BE2C (cell line): ENCODE measurements around the gene BICDL1.

ENCODE experiments used
- DNase-seq: peaks from one replicate; pipeline ENCODE4 v3.0.0-alpha.2; 2020
- H3K27me3 ChIP-seq: fragments of 250-450 bp; sonication (Bioruptor Pico); 2 replicates; pipeline ENCODE4 v1.5.1; 2020; ENCODE audit warnings: mild to moderate bottlenecking
- H3K36me3 ChIP-seq: fragments of 250-450 bp; sonication (Bioruptor Pico); 2 replicates; pipeline ENCODE4 v1.5.1; 2020; ENCODE audit warnings: mild to moderate bottlenecking
- H3K4me1 ChIP-seq: fragments of 250-450 bp; sonication (Bioruptor Pico); 2 replicates; pipeline ENCODE4 v1.5.1; 2020
- H3K4me3 ChIP-seq: 2 replicates; pipeline ENCODE4 v1.5.1; 2011; ENCODE audit warnings: low read depth, low read length
- H3K9me3 ChIP-seq: fragments of 250-450 bp; sonication (Bioruptor Pico); 2 replicates; pipeline ENCODE4 v1.5.1; 2020
- TF ChIP-seq, protein P1 (sequence below): IDR thresholded peaks from 2 replicates; pipeline ENCODE4 v1.5.1; 2012; ENCODE audit warnings: mild to moderate bottlenecking, low read depth, low read length

Gene BICDL1

DNA sequence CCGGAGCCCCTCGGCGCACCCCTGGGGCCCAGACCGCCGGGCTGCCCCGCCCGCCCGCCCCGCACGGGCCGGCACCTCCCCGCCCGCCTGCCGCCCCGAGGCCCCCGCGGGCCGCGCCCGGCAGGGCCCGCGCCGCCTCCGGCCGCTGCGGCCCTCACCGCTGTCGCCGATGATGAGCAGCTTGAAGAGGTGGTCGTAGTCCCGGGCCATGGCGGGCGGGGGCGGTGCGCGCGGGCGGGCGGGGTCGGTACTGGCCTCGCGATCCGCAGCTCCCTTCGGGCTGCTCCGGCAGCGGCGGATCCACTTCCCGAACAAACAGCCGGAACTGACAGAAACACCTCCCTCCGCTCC is 127.4 kb downstream of the BICDL1 start, which contains the start of gene RAB35:
Gene RAB35 (minus strand): TSS at position 313 of the 351 bp plus-strand sequence. CDS start 103 bp downstream, at position 210.
- H3K27me3 ChIP-seq, result no peaks in the 10 kb centered on the region
- peaks cover 5% of the 10 kb centered on the region; the same call in 1 of the 2 replicates for H3K4me1 ChIP-seq
- H3K9me3 ChIP-seq, result no peaks in the 10 kb centered on the region

DNA sequence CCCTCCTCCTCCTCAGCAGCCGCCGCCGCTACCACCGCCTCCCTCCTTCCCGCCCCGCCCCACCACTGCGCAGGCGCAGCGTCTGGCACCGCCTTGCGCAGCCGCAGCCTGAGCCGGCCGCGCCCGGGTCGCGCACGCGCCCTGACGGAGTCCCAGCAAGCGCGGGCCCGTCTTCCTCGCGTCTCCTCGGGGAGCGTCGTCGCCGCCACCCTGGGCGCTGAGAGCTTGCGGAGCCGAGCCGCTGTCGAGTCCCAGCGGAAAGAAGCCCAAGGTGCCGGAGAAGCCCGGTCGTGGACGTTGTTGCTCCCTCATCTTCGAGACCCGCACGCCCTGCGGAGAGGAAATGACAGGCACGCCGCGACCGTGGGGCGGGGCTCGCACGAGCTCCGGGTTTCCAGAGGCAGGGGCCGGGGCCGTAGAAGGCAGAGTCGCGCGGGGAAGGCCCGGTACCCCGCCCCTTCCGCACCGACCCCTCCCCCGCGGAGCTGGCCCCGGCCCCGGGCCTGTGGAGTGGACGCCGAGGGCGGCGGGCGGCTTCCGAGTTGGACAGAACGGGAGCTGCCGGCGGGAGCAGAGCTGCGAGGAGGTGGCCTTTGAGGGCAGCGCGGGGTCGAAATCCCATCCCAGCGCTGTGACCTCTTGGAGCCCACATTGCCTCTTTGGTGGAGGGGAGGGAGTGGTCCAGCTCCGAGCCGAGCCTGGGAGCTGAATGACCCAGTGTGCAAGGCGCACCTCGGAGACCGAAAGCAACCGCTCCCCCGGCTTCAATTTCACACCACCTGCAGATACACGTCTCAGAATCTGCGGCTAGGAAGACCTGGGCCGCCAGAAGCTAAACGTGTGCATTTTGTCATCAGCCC is 128.0 kb downstream of the BICDL1 start:
- TF ChIP-seq, protein P1, sequence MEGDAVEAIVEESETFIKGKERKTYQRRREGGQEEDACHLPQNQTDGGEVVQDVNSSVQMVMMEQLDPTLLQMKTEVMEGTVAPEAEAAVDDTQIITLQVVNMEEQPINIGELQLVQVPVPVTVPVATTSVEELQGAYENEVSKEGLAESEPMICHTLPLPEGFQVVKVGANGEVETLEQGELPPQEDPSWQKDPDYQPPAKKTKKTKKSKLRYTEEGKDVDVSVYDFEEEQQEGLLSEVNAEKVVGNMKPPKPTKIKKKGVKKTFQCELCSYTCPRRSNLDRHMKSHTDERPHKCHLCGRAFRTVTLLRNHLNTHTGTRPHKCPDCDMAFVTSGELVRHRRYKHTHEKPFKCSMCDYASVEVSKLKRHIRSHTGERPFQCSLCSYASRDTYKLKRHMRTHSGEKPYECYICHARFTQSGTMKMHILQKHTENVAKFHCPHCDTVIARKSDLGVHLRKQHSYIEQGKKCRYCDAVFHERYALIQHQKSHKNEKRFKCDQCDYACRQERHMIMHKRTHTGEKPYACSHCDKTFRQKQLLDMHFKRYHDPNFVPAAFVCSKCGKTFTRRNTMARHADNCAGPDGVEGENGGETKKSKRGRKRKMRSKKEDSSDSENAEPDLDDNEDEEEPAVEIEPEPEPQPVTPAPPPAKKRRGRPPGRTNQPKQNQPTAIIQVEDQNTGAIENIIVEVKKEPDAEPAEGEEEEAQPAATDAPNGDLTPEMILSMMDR, result no peak
- no peaks in the 10 kb centered on the region for H3K9me3 ChIP-seq
- no peaks in the 10 kb centered on the region for H3K27me3 ChIP-seq
- peaks cover 15% of the 10 kb centered on the region for H3K36me3 ChIP-seq
- peak overlapping the region; percentile 91 for H3K4me3 ChIP-seq
- H3K4me1 ChIP-seq, result peaks cover 5% of the 10 kb centered on the region; the same call in 1 of the 2 replicates
- peak; percentile 98 for DNase-seq

More for the DNA sequence above, 127.4 kb downstream of the BICDL1 start, which contains the start of gene RAB35:
- TF ChIP-seq, protein P1, result no peak
- DNase-seq, result no peak
- peak within 1 kb of the TSS; percentile 91 for H3K4me3 ChIP-seq
- peaks cover 15% of the 10 kb centered on the region for H3K36me3 ChIP-seq

DNA sequence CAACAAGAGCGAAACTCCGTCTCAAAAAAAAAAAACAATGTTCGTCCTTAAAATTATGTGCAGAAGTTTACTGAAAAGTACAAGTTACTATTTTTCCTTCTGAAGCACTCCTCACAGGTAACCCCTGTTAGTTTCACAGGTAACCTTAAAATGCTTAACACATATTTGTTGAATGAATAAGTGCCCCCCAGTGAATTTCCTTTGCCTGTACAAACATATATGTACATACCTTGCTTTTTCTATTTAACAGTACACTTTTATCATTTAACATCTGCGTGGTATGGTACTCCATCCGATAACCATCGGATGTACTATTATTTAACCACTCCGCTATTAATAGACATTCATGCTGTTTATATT is 128.9 kb downstream of the BICDL1 start:
- Histone ChIP-seq H3K9me3 (no peaks in the 10 kb centered on the region), H3K4me1 (peaks cover 5% of the 10 kb centered on the region; the same call in 1 of the 2 replicates), H3K27me3 (no peaks in the 10 kb centered on the region), H3K4me3 (peak overlapping the region; percentile 91), H3K36me3 (peaks cover 15% of the 10 kb centered on the region)
- DNase-seq, result no peak
- TF ChIP-seq, protein P1, result no peak

DNA sequence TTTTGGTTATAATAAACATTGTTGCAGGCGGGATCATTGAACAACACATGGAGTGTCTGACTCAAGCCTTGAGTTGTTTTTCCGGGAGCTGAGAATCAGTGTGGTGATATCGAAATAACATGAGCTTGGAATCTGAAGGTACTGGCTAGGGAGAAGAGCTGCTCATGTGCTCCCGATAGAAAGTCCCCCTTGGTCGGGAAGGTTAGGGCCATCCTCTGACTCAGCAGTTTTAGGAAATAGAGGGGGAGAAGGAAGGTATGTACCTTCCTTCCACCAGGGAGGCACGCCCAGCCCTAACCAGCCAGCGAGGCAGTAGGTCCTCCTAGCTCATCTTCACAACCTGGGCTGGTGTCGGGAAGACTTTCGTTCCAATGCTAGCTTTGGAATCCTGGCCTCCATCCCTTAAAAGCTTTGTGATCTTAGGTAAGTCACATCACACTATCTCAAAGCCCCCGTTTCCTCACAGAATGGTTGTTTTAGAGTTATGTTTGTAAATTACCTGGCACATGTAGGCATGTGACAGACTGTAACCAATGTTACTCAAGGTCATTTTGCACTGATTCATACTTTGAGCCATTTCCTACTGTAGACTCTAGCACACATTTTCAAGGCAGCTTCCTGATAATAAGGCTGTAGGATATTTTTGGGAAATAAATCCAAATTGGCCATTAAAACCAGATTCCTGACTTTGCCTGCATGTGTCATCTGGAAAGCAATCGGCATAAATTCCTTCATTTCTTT is 129.5 kb downstream of the BICDL1 start:
- DNase-seq, result no peak

DNA sequence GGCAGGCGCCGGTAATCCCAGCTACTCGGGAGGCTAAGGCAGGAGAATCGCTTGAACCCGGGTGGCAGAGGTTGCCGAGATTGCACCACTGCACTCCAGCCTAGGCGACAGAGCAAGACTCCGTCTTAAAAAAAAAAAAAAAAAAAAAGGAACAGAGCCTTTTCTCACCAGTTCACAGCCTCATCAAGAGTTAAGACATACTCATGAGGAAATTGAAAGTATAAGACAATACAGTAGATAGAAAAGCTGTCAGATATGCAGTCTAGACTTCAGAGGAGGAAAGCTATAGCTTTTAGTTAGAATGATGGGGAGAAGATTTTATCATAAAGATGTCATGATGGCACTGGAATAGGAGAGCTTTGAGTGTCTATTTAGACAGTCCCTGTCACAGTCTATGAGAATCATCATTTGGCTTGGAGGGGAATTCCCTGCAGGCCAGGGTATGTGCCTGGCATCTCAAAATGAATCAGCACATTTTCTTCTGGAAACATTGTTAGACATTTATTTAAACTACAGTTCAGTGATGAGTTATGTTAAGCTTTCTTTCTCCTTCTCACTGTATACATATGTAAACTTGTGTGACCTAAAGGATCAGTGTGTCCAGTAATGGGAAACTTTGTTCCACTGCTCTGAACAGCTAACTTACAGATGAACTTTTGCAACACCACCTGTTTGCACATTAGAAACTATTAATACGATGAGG is 130.4 kb downstream of the BICDL1 start:
- TF ChIP-seq, protein P1, result no peak
- H3K4me1 ChIP-seq, result peaks cover 5% of the 10 kb centered on the region; the same call in 1 of the 2 replicates
- H3K4me3 ChIP-seq, result no peak overlapping the region
- peaks cover 8% of the 10 kb centered on the region for H3K36me3 ChIP-seq
- no peaks in the 10 kb centered on the region for H3K27me3 ChIP-seq
- DNase-seq, result no peak
- H3K9me3 ChIP-seq, result no peaks in the 10 kb centered on the region

More for the DNA sequence above, 129.5 kb downstream of the BICDL1 start:
- Histone ChIP-seq H3K4me3 (peak overlapping the region; percentile 91), H3K9me3 (no peaks in the 10 kb centered on the region), H3K36me3 (peaks cover 15% of the 10 kb centered on the region), H3K27me3 (no peaks in the 10 kb centered on the region), H3K4me1 (peaks cover 5% of the 10 kb centered on the region; the same call in 1 of the 2 replicates)
- TF ChIP-seq, protein P1, result no peak
